HG03469 (cell line): ENCODE data around the gene AMIGO2.
"Not testable (repeated sequence)": the region's sequence is repeated elsewhere in the genome, so short reads cannot be mapped to it uniquely, and the experiment has no call there.

ENCODE experiments used
- ATAC-seq: cut with Tn5 transposase; IDR thresholded peaks from one replicate; pipeline ENCODE4 v1.9.1; 2021; ENCODE audit warnings: mild to moderate bottlenecking, moderate library complexity, moderate number of reproducible peaks; ENCODE audit not compliant: unreplicated experiment

Gene AMIGO2, protein sequence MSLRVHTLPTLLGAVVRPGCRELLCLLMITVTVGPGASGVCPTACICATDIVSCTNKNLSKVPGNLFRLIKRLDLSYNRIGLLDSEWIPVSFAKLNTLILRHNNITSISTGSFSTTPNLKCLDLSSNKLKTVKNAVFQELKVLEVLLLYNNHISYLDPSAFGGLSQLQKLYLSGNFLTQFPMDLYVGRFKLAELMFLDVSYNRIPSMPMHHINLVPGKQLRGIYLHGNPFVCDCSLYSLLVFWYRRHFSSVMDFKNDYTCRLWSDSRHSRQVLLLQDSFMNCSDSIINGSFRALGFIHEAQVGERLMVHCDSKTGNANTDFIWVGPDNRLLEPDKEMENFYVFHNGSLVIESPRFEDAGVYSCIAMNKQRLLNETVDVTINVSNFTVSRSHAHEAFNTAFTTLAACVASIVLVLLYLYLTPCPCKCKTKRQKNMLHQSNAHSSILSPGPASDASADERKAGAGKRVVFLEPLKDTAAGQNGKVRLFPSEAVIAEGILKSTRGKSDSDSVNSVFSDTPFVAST

DNA sequence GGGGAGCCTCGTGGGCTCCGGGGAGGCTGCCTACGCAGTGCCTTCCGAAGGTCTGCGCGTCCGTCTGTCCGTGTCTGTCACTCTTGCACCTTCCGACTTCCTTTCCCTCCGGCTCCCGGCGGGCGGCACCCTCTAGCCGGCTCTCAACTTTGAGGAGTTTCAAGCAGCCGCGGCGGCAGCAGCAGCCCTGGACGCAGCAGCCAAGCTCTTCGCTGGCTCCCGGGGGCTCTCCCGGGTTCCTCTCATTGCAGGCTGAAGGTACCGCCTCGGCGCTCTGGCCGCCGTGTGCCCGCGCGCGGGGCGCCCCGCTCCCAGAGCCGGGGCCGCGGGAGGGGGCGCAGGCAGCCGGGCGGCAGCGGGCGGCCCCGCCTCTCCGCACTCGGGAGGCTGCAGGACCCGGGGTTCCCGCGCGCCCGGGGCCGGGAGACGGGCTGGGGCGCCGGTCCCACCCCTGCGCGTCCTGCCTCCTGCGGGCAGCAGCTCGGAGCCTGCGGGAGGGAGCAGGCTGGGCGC lies at the start of gene AMIGO2, which contains the start of gene PCED1B:
Gene AMIGO2, minus strand, starts transcription at position 492 of the 513 bp plus-strand sequence. CDS start 957 bp downstream, outside the sequence.
Gene PCED1B, plus strand, starts transcription at position 154 of the 513 bp plus-strand sequence. CDS start 155,443 bp downstream, outside the sequence.
- no peak for ATAC-seq

DNA sequence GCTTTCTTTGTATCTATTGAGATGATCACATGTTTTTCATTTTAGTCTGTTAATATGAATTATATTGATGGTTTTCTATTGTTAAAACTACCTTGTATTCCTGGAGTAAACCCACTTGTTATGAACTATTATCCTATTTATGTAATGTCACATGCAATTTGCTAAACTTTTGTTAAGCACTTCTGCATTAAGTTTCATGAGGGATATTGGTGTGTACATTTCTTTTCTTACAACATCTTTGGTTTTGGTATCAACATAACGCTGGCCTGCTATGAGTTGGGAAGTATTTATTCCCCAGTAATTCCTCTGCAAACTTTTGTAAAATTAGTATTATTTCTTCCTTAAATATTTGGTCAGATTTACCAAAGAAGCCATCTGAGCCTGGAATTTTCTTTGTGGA lies 46.5 kb upstream of the AMIGO2 start:
- ATAC-seq, result no peak

DNA sequence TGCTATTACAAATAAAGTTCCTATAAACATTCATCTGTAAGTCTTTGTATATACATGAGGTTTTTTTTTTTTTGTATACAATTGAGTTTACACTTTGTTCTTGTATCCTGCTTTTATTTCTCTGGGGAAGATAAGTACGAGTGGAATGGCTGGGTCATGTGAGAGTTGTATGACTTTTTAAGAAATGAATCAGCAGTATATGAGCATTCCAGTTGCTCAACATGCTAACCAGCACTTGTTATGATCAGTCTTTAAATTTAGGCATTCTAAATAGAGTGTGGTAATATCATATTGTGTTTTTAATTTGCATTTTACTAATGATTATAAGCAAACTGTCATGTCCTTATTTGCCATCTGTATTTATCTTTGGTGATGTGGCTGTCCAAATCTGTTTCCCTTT lies 44.7 kb upstream of the AMIGO2 start:
- no peak for ATAC-seq

DNA sequence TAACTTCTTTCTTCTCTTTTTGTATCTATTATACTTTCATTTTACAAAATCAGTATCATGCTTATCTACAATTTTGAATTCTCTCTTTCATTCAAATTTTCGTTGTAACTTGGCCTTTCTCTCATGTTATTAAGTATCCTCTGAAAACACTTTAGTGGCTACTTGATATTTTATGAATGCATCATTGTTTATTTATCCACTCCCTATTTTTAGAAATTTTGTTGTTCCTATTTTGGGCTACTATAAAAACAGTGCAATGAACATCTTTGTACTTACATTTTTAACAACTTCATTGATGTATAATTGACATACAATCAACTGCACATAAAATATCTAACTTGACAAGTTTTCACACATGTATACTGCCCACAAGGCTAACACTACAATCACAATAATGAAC lies 44.0 kb upstream of the AMIGO2 start:
- ATAC-seq, result no peak

DNA sequence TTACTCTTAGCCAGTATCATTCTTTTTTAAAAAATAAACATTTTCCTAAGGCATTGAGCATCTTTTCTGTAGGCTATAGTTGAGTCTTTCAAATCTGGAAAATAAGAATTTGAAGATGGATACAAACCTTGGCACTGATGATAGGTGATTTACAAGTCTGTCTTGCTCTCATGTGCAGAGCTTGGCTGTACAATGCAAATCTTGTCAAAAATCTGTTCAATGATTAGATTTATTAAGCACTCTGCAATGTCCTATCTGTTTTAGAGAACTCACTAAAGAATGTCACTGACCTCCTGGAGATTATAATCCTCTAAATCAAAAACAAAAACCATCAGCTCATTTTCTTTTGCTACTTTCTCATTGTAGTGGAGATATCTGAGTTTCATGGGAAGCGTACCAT lies 42.8 kb upstream of the AMIGO2 start:
- no peak for ATAC-seq

DNA sequence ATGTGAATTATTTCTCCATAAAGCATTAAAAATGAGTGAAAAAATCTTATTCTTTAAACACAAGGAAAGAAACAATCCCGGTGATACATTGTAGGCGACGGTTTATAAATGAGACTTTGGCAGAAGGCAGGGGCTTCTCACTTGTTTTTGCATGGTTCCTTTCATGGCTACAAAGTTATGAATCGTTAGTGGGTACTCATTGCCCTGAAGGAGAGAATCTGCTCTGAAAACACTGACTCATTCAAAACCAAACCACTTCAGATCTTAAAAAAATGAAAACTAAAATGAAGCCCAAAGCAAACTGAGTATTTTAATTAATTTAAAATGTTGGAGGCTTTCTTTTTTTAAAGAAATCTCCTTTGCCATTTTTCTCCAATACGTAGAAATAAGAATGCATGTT lies 41.4 kb upstream of the AMIGO2 start:
- ATAC-seq, result no peak

DNA sequence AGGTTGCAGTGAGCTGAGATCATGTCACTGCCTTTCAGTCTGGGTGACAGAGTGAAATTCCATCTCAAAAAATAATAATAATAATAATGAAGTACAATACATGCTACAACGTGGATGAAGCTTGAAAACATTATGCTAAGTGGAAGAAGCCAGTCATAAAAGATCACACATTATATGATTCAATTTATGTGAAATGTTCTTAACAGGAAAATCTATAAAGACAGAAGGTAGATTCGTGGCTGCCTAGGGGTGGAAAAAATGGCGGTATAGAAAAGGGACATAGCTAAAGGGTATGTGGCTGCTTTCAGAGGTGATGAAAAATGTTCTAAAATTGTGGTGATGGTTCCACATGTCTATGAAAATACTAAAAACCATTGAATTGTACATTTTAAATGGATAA lies 41.0 kb upstream of the AMIGO2 start:
- ATAC-seq, result no peak

DNA sequence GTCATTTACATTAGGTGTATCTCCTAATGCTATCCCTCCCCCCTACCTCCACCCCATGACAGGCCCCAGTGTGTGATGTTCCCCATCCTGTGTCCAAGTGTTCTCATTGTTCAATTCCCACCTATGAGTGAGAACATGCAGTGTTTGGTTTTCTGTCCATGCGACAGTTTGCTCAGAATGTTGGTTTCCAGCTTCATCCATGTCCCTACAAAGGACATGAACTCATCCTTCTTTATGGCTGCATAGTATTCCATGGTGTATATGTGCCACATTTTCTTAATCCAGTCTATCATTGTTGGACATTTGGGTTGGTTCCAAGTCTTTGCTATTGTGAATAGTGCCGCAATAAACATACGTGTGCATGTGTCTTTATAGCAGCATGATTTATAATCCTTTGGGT lies 37.5 kb upstream of the AMIGO2 start:
- ATAC-seq, result not testable (repeated sequence)

DNA sequence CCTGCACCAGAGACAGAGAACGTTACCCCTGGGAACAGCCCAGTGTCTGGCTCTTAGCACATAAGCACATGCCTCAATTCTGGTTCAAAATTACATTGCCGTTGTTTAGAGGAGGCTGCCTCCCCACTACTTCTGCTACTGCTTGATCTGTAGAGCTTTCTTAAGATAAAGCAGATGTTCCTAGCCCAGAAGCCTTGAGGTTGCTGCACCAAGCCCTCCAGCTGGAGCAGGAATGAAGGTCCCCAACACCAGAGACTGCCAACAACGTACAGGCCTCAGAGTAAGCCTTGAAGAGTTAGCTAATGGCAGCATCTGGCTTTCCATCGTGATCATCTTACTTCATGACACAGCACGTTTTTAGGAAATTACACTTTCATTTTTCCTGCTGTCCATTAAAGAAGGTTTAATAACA lies 34.7 kb upstream of the AMIGO2 start:
- ATAC-seq, result no peak

DNA sequence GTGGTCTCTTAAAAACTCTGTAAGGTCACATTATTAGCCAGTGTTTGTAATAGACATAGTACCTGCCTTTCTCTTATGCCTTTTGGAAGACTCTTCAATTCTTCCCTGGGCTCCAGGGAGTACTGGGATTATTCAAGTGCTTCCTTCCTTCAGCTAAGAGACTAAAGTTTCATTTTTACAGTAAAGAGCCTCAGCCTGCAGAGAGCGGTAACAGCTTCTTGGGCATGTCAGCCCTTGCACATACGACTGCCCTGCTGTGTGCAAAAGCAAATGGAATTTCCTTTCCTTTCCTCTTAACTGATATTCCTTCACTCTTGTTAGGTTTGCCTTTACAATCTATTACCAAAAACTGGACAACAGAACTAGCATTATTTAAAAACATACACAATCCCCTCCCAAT lies 32.9 kb upstream of the AMIGO2 start:
- no peak for ATAC-seq

DNA sequence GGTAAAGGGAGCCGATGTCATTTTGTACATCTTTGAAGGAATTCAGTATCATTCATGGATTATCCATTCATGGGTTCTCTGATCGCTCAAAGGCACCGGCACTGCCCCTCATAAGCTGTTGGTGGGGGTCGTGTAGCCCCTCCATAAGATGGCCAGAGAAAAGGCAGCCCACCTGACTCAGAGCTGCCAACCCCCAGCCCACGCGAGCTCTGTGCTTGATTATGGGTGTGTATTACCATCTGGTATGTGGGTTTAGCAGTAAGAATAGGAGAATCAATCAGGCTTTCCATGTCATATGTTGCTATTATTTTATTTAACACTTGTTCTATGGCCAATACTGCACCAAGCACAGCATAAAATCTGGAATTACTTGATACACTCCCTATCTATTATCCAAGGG lies 32.1 kb upstream of the AMIGO2 start:
- ATAC-seq, result no peak

DNA sequence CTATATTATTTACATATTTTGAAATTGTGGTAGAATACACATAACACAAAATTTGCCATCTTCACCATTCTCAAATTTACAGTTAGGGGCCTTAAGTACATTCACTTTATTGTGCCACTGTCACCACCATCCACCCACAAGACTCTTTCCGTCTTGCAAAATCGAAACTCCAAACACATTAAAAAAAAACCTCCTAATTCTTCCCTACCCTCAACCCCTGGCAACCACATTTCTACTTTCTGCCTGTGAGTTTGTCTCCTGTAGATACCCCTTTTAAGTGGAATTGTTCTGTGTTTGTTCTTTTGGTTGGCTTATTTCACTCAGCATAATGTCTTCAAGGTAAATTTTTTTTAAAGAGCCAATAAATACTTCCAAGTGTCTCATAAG lies 31.6 kb upstream of the AMIGO2 start:
- ATAC-seq, result no peak

DNA sequence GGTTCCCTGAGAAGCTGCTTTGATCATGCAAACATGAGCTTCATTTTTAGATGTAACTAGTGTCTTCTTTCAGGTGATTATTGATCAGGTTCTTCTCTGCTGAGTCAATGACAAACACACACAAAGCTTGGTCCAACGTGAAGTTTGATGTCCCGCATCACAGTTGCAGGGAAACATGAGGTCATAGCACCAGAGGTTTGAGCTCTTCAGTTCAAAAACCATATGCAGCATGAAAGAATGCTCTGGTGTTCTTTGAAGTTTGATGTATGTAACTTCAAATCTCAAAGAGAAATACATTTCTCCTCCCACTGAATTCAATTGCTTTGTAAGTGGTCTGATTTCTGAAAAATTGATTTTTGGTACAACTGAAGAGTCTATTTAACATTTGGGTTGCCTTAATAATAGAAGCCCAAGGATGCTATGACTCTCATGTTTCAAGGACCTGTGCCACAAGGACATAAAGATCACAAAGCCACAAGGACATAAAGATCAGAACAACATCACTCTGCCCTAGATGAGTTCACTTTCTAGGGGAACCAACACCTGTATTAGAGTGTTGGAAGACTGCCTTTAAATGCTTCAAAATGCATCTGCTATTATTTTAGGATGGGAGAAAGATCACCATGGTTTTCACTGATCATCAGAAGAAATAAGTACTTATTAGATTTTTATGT lies 31.1 kb upstream of the AMIGO2 start:
- no peak for ATAC-seq

DNA sequence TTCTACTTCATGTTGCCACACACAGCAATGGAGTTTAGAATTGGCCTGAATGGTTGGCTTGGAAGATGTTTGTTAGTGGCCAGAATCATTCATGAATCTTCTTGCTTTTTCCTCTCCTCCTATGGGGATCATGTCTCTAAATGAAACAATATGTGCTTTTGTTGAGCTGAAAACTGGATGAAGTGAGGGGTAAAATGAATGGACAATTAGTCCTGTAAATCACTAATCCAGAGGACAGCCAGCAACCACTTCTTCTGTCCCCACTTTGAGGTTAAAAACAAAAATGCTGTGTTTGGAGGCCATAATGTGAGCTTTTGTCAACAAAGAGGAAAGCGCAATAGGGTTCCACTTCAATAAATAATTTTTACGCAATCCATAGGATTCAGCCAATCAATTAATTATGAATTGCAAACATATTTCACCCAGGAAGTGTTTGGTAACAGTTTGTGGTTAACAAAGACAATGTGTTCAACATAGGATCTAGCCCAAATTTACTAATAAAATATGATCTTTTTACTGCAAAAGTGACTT lies 30.3 kb upstream of the AMIGO2 start:
- ATAC-seq, result no peak

DNA sequence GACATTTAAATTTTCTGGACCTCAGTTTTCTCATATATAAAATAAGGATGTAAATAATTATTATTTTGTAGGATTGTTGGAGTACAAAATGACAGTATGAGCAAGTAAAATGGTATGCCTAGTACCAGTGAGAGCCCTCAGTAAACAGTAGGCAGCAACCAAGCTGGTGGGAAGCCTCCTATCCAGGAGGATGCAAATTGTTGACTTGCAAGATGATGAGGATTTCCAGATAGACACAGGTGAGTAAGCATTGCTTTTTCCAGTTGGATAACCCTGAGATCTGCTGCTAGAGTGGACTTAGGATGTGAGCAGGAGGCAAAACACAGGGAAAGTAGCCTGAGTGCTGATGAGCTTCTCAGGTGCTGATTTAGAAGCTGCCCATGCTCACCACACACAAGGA lies 28.2 kb upstream of the AMIGO2 start:
- ATAC-seq, result no peak

DNA sequence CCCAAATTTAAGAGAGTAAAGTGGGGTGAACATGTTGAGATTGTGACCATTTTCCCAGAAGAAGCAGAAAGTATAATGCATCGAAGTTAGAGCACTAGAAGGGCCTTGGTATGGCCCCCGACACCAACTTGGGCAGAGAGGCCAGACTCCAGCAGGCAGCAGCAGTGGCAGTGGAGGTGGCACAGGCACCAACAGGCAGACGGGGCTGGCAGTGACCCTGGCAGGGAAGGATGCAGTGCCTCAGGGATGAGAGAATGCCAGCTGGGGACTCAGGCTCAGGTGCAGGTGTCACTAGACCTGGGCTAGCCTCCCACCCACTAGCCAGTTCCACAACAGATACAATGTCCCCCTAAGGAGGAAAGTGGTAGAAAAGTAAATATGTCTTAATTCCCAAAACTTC lies 27.7 kb upstream of the AMIGO2 start:
- ATAC-seq, result no peak

DNA sequence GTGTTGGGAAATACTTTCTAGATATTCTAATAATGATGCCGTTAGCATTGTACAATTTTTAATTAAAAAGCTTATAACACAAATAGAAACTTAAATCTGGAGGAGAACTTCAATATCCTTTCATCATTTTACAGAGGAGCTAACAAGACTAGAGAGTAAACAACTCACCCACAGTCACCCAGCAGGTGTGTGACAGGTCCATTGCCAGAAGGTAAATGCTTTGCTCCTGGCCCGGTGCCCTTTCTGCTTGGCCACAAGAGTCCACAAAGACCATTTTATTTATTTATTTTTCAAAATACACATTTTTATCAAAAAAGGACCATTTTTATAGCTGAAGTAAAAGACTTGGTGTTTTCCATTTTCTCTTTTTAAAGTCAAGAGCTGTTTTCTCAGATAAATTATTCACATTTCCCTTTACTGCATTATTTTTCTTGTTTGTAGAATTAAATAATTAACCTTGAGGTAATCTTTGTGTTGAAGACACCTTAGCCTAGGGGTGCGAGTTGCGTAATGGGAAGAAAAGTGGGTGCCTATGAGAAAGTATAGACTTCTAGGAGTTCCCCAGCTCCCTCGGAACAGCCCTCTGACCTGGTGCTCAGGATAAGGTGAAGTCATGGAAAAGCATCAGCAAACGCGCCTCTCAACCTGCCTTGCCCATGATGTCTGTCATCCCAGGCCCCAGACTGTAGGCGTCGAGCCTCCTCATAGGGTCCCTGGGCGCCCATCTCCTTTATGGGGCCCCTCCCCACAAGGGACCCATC lies 26.3 kb upstream of the AMIGO2 start:
- no peak for ATAC-seq

DNA sequence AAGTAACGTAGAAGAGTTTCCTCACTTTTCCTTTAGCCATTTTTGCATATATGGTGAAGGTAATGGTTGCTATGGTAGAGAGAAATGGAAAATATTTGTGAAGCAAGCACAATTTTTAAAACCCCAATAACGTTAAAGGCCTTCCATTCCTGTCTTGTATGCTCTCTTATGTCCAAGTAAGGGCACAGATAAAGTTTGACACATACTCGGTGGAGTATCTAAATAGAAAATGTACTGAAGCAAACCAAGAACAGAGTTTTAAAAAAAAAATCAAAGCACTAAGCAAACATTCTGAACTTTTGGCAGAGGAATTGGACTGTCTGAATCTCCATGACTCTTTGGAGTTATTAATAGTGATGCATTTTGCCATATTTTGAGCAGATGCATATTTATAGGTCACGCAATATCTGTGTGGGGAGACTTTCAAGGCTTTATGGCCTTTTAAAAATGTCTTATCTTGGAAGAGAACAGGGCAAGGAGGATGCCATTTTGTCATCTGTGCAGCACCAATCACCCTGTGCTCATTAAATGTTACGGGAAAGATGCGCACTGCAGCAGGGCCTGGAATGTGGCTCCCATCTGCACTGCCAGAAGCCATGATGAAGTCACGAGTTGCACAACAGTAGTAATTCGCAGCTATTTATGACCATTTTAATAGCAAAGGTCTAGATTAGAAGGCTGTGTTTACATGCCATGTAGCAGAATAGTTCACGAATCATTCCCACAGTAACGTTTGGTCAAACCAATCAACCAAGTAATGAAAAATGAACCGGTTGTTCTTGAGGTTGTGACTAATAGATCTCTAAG lies 23.3 kb upstream of the AMIGO2 start:
- ATAC-seq, result no peak

DNA sequence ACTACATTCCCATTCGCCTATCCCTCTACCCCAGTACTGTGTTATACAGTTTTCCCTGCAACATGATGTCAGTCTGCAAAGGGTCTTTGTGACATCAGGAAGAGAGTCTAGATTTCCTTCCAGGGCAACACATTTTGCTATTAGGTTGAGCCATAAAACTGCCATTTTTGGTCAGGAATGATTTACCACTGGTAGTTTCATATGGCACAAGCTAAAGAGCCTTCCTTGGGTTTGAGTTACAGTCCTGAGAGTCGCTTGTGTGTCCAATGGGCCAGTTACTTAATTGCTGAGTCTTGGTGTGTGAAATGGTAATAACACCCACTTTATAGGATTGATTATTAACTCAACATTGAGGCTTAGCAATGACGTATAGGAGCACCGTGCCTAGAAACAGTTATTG lies 22.6 kb upstream of the AMIGO2 start:
- ATAC-seq, result no peak

DNA sequence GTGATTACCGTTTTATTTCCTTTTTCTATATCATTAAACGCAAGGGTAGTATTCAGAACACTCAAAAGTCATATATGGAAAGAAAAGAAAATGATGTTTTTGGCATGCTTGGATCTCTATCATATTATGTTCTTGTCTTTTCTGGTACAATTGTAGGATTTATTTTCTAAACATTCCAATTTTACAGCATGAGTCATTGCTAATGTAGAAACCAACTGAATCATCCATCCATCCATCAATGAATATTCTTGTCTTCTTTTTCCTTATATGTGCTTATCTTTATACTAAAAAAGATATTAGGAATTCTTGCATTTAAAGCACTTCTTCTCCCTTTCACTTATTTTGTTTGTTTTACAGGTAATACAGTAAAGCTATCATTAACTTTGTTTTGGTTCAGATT lies 20.4 kb upstream of the AMIGO2 start:
- ATAC-seq, result no peak
